Cardiac muscle cell (in vitro differentiated cells and primary cell): ENCODE measurements around the gene CARHSP1. TPM values are rescaled to one million over a fixed set of nuclear protein-coding genes. Genes with fewer than 3 reads are reported as not detected.
"Not testable (repeated sequence)": the region's sequence is repeated elsewhere in the genome, so short reads cannot be mapped to it uniquely, and the experiment has no call there.

ENCODE experiments used
- DNase-seq, 2 donors: peaks; one replicate each; pipeline versions ENCODE4 v3.0.0 to v3.0.0-alpha.2; 2010 to 2017; ENCODE audit warnings: low read depth in 1 of 2, low spot score in 1 of 2
- H3K27ac ChIP-seq: fragments of 200-600 bp; sonication (generic); 2 replicates; pipeline ENCODE4 v1.5.1; 2016
- H3K27me3 ChIP-seq: fragments of 200-600 bp; sonication (generic); 2 replicates; pipeline ENCODE4 v1.6.0; 2016; ENCODE audit warnings: control low read depth
- H3K36me3 ChIP-seq: fragments of 200-600 bp; sonication (generic); 2 replicates; pipeline ENCODE4 v1.5.1; 2016; ENCODE audit warnings: control low read depth
- H3K4me1 ChIP-seq: fragments of 200-600 bp; sonication (generic); 2 replicates; pipeline ENCODE4 v1.8.1; 2017; ENCODE audit warnings: low read depth, mild to moderate bottlenecking, mixed run types
- H3K4me3 ChIP-seq: fragments of 200-600 bp; sonication (generic); 2 replicates; pipeline ENCODE4 v1.5.1; 2016; ENCODE audit warnings: mild to moderate bottlenecking
- H3K9me3 ChIP-seq: fragments of 200-600 bp; sonication (generic); 2 replicates; pipeline ENCODE4 v1.5.1; 2017; ENCODE audit warnings: low read depth, mild to moderate bottlenecking, control low read depth
- polyA plus RNA-seq: library from polyadenylated mRNA; unstranded; fragments of >200 nt; fragmentation: Nextera tagmentation; extraction: Ambion mirVana; gene quantifications from 2 replicates; pipeline ENCODE4 v1.2.1, GENCODE V29; 2016
- total RNA-seq: library from RNA; depleted of rRNA; stranded (reverse); fragments of >200 nt; gene quantifications from 2 replicates; pipeline ENCODE4 v1.2.3, GENCODE V29; 2016
- TF ChIP-seq, protein P1 (sequence below): IDR thresholded peaks from 2 replicates; pipeline ENCODE4 v1.5.1; 2012; ENCODE audit warnings: low read depth, mild to moderate bottlenecking, low read length

Gene CARHSP1
- total and polyA plus RNA-seq, 2 experiments from 2014 or later = 125 to 165 TPM

DNA sequence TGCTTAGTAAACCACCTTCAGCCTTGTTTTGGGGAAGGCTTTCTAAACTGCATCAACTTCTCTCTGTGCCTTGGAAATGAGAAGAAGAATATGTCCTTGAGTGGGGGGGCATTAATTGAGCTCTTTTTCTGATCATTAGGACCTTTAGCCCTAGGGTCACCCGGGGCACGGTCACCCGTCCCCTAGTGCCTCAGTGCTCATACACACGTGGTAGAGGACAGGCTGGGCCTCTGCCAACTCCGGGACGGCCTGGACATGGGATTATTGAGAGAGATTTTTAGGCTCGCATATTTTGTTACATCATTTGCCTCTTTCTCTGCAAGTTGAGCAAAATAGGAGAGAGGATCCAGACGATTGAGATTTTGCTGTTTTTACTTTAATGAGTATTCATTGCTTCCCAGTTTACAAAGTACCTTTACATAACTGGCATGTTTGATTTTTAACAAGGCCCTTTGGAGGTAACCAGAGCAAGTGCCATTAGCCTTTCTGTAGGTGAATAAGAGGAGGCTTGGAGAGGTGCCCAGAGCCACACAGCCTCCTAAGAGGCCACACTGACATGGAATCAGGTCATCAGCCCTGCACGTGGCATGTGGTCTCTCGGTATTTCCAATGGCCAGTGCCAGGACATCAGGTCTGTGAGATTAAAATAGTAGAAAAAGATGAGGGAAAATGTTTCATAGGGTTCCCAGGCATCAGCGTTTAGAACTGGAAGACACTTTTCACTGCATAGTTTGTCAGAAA, 60.0 kb downstream of the CARHSP1 start:
- no peak for DNase-seq
- Histone ChIP-seq H3K4me3 (no peak overlapping the region), H3K36me3 (peaks cover 72% of the 10 kb centered on the region), H3K4me1 (no peaks in the 10 kb centered on the region), H3K27me3 (no peaks in the 10 kb centered on the region), H3K9me3 (no peaks in the 10 kb centered on the region), H3K27ac (no peak overlapping the region)
- TF ChIP-seq, protein P1, sequence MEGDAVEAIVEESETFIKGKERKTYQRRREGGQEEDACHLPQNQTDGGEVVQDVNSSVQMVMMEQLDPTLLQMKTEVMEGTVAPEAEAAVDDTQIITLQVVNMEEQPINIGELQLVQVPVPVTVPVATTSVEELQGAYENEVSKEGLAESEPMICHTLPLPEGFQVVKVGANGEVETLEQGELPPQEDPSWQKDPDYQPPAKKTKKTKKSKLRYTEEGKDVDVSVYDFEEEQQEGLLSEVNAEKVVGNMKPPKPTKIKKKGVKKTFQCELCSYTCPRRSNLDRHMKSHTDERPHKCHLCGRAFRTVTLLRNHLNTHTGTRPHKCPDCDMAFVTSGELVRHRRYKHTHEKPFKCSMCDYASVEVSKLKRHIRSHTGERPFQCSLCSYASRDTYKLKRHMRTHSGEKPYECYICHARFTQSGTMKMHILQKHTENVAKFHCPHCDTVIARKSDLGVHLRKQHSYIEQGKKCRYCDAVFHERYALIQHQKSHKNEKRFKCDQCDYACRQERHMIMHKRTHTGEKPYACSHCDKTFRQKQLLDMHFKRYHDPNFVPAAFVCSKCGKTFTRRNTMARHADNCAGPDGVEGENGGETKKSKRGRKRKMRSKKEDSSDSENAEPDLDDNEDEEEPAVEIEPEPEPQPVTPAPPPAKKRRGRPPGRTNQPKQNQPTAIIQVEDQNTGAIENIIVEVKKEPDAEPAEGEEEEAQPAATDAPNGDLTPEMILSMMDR = no peak

DNA sequence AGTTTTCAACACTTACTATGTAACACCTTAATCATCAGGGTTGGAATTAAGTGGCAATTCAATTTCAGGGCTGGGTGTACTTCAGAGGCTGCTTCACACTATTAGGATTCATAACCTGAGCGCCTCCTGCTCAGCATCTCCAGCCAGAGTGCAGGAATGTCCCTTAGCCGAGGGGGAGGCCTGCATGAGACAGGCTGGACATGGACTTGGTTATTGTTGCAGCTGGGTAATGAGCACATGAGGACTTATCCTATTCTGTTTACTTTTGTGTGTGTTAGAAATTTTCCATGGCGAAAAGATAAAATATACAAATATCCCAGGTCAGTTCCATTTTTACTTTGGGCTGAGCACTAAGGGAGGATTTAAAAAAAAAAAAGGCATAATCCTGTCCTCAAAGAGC, 60.8 kb downstream of the CARHSP1 start:
- Histone ChIP-seq H3K27me3 (no peaks in the 10 kb centered on the region), H3K27ac (no peak overlapping the region)

DNA sequence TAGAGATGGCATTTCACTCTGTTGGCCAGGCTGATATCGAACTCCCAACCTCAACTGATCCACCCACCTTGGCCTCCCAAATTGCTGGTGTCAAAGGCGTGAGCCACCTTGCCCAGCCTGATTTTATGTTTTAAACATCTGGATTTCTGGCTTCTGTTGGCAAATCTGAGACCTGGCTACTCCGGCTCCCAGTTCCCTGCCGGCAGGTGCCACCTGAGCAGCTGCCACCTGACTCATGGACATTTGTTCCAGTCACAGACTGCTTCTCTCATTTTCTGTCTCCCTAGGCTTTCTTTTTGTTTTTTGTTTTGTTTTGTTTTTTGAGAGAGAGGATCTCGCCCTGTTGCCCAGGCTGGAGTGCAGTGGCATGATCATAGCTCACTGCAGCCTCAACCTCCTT, 61.6 kb downstream of the CARHSP1 start:
- DNase-seq = no peak
- H3K36me3 ChIP-seq = peaks cover 69% of the 10 kb centered on the region
- no peaks in the 10 kb centered on the region for H3K9me3 ChIP-seq
- TF ChIP-seq, protein P1 = no peak
- no peak overlapping the region for H3K4me3 ChIP-seq
- no peaks in the 10 kb centered on the region for H3K27me3 ChIP-seq
- no peak overlapping the region for H3K27ac ChIP-seq
- H3K4me1 ChIP-seq = no peaks in the 10 kb centered on the region

More for the DNA sequence above, 60.8 kb downstream of the CARHSP1 start:
- Histone ChIP-seq H3K4me3 (no peak overlapping the region), H3K36me3 (peaks cover 73% of the 10 kb centered on the region), H3K4me1 (no peaks in the 10 kb centered on the region), H3K9me3 (no peaks in the 10 kb centered on the region)
- TF ChIP-seq, protein P1 = no peak
- DNase-seq = no peak

DNA sequence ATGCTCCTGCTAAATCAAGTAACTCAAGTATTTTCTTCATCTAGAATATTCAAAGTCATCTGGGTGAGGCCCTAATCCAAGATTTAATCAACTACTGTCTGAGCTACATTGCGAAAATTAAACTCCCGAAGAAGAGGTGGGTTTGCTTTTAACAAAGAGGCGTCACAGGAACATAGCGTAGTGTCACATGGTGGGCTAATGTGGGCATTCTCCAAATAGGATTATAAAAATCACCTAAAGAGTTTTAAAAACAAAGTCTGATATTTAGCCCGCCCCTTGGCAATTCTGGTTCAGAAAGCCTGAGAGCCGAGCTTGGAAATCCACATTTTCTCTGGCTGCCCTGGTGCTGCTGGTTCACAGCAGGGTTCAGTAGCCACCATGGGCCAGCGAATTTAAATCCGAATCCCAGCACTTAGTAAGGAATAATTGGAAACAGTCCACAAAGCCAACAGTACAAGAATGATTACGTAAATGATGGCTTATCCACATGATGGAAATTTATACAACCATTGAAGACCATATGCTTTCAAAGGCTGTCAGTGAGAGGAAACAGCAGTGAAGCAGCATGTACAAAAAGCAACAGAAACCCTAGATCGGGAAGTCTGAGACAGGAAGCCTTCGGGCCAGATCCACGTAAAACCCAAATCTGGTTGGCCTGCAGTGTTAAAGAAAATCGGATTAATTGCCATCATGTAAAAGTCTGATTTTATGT, 62.4 kb downstream of the CARHSP1 start:
- H3K9me3 ChIP-seq = no peaks in the 10 kb centered on the region
- TF ChIP-seq, protein P1 = no peak
- H3K4me1 ChIP-seq = no peaks in the 10 kb centered on the region
- DNase-seq = no peak
- no peak overlapping the region for H3K27ac ChIP-seq
- no peaks in the 10 kb centered on the region for H3K27me3 ChIP-seq
- peaks cover 67% of the 10 kb centered on the region for H3K36me3 ChIP-seq
- H3K4me3 ChIP-seq = no peak overlapping the region

DNA sequence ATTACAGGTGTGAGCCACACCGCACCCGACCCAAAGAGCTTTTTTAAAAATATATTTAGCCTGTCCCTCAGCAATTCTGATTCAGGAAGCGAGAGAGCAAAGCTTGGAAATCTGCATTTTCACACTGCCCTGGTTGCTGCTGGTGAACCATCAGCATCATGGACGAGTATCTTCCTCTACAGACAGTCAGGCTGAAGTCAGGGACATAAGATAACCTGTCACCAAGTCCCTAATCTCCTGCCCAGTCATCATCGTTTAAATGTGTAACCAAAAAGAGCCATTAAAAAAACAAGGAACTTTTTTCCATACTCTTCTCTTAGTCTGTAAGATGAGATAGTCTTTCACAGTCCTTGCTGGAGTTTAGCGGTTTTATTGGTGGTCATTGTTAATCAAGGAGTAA, 64.5 kb downstream of the CARHSP1 start:
- Histone ChIP-seq H3K36me3 (peaks cover 59% of the 10 kb centered on the region), H3K4me3 (no peak overlapping the region), H3K27ac (no peak overlapping the region), H3K4me1 (no peaks in the 10 kb centered on the region), H3K27me3 (no peaks in the 10 kb centered on the region), H3K9me3 (no peaks in the 10 kb centered on the region)
- TF ChIP-seq, protein P1 = no peak
- no peak for DNase-seq

DNA sequence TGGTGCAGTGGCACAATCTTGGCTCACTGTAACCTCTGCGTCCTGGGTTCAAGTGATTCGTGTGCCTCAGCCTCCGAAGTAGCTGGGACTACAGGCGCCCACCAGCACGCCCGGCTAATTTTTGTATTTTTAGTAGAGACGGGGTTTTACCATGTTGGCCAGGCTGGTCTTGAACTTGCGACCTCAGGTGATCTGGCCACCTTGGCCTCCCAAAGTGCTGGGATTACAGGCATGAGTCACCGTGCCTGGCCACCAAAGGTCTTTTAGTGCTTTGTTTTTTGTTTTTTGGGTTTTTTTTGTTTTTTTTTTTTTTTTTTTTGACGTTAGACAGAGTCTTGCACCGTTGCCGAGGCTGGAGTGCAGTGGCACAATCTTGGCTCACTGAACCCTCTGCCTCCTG, 65.1 kb downstream of the CARHSP1 start:
- H3K4me3 ChIP-seq, H3K27ac ChIP-seq, H3K27me3 ChIP-seq, H3K4me1 ChIP-seq, DNase-seq, H3K9me3 ChIP-seq: not testable (repeated sequence)
- H3K36me3 ChIP-seq = peaks cover 55% of the 10 kb centered on the region
